Endodermal cell (in vitro differentiated cells): Measurements from ENCODE around the gene TRIL. TPM values are rescaled to one million over a fixed set of nuclear protein-coding genes. Genes with fewer than 3 reads are reported as not detected.

ENCODE experiments used
- DNase-seq: peaks from one replicate; pipeline ENCODE4 v3.0.0-alpha.2; 2017
- H3K27ac ChIP-seq: 2 replicates; pipeline ENCODE4 v1.5.1; 2013; ENCODE audit warnings: mild to moderate bottlenecking, low read depth, low read length, moderate library complexity
- H3K27me3 ChIP-seq: 2 replicates; pipeline ENCODE4 v1.6.1; 2013; ENCODE audit warnings: mild to moderate bottlenecking, low read length, moderate library complexity; ENCODE audit not compliant: insufficient read depth, control insufficient read depth, poor library complexity, severe bottlenecking
- H3K36me3 ChIP-seq: 2 replicates; pipeline ENCODE4 v1.7.0; 2013; ENCODE audit warnings: mild to moderate bottlenecking, low read length, moderate library complexity; ENCODE audit not compliant: control insufficient read depth, insufficient read depth
- H3K4me1 ChIP-seq: one replicate; pipeline ENCODE4 v1.7.0; 2013; ENCODE audit warnings: low read length; ENCODE audit not compliant: control insufficient read depth, insufficient read depth
- H3K4me3 ChIP-seq: 2 replicates; pipeline ENCODE4 v1.5.1; 2013; ENCODE audit warnings: mild to moderate bottlenecking, low read length, moderate library complexity
- H3K9ac ChIP-seq: 2 replicates; pipeline ENCODE4 v1.6.1; 2013; ENCODE audit warnings: mild to moderate bottlenecking, low read length, moderate library complexity; ENCODE audit not compliant: poor library complexity, severe bottlenecking; ENCODE audit errors: extremely low read depth
- H3K9me3 ChIP-seq: 2 replicates; pipeline ENCODE4 v1.6.1; 2013; ENCODE audit warnings: mild to moderate bottlenecking, low read length, moderate library complexity; ENCODE audit not compliant: control insufficient read depth
- H3K27ac Mint-ChIP-seq: 2 replicates; pipeline ENCODE4 v1.8.0; 2020; ENCODE audit warnings: mixed read lengths
- H3K27me3 Mint-ChIP-seq: 2 replicates; pipeline ENCODE4 v1.8.0; 2021; ENCODE audit warnings: mild to moderate bottlenecking, mixed read lengths; ENCODE audit not compliant: insufficient read depth
- H3K36me3 Mint-ChIP-seq: 2 replicates; pipeline ENCODE4 v1.8.0; 2020; ENCODE audit warnings: low read depth, mixed read lengths
- H3K4me1 Mint-ChIP-seq: 2 replicates; pipeline ENCODE4 v1.8.0; 2020; ENCODE audit warnings: mixed read lengths
- H3K4me3 Mint-ChIP-seq: 2 replicates; pipeline ENCODE4 v1.8.0; 2020; ENCODE audit warnings: mild to moderate bottlenecking, moderate library complexity, mixed read lengths
- H3K9me3 Mint-ChIP-seq: 2 replicates; pipeline ENCODE4 v1.8.0; 2020; ENCODE audit warnings: mild to moderate bottlenecking, mixed read lengths
- WGBS, 2 experiments: methylation state at CpG; one replicate each; pipeline versions ENCODE4 v1.1.5 to v1.1.7; 2013; ENCODE audit warnings: missing lambda C conversion rate in 2 of 2, mixed read lengths in 1 of 2; ENCODE audit not compliant: insufficient coverage in 1 of 2, insufficient read length in 1 of 2; 5-methylcytosine and 5-hydroxymethylcytosine counted together
- total RNA-seq, 2 donors: library from RNA; stranded (reverse); fragmentation: NEBNext Ultra II Directional in 1 of 2; extraction: Animal tissue kit (Norgen Biotek cat#: 25700) in 1 of 2; gene quantifications; 2 replicates in 1 of 2; 3 replicates in 1 of 2; pipeline ENCODE4 v1.2.1, GENCODE V29; 2021
- TF ChIP-seq, protein P1 (sequence below): fragments of 200-600 bp; sonication (generic); conservative IDR thresholded peaks from 2 replicates; pipeline ENCODE4 v1.5.0; 2021; ENCODE audit warnings: antibody characterized with exemption, mild to moderate bottlenecking

The TRIL gene
- total RNA-seq, 2 donors from 2014 or later = 1.6 to 3.3 TPM

DNA sequence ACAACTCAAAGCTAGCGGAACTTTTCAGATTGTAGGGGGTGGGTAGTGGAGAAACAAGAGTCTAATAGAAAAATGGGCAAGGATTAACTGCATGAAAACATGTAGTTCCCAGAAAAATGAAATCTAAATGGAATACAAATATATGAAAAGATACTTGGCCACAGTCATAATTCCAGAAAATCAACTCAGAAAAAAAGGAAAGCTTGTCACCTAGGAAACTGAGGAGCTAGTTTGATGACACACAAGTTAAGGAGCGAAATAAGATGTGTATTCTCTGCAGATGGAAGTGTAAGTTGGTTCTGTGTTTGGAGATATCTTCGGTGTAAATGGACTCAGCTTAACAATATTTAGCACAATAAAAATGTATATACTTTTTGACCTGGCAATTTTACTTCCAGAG, 52.7 kb downstream of the TRIL start:
- TF ChIP-seq, protein P1, sequence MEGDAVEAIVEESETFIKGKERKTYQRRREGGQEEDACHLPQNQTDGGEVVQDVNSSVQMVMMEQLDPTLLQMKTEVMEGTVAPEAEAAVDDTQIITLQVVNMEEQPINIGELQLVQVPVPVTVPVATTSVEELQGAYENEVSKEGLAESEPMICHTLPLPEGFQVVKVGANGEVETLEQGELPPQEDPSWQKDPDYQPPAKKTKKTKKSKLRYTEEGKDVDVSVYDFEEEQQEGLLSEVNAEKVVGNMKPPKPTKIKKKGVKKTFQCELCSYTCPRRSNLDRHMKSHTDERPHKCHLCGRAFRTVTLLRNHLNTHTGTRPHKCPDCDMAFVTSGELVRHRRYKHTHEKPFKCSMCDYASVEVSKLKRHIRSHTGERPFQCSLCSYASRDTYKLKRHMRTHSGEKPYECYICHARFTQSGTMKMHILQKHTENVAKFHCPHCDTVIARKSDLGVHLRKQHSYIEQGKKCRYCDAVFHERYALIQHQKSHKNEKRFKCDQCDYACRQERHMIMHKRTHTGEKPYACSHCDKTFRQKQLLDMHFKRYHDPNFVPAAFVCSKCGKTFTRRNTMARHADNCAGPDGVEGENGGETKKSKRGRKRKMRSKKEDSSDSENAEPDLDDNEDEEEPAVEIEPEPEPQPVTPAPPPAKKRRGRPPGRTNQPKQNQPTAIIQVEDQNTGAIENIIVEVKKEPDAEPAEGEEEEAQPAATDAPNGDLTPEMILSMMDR = no peak
- peaks cover 2% of the 10 kb centered on the region for H3K9me3 Mint-ChIP-seq
- H3K27ac Mint-ChIP-seq = no peak overlapping the region
- Histone ChIP-seq H3K36me3 (no peaks in the 10 kb centered on the region), H3K27me3 (no peaks in the 10 kb centered on the region), H3K4me1 (peaks cover 4% of the 10 kb centered on the region), H3K9ac (no peak overlapping the region), H3K9me3 (no peaks in the 10 kb centered on the region), H3K4me3 (no peak overlapping the region), H3K27ac (no peak overlapping the region)
- no peaks in the 10 kb centered on the region for H3K36me3 Mint-ChIP-seq
- no peak overlapping the region for H3K4me3 Mint-ChIP-seq
- H3K27me3 Mint-ChIP-seq = no peaks in the 10 kb centered on the region
- no peak for DNase-seq
- H3K4me1 Mint-ChIP-seq = peaks cover 22% of the 10 kb centered on the region
- 89% methylated on average over 3 of the region's 3 CpGs; no CpG with 5 or more reads in 1 of the 2 experiments for WGBS, 2 experiments

DNA sequence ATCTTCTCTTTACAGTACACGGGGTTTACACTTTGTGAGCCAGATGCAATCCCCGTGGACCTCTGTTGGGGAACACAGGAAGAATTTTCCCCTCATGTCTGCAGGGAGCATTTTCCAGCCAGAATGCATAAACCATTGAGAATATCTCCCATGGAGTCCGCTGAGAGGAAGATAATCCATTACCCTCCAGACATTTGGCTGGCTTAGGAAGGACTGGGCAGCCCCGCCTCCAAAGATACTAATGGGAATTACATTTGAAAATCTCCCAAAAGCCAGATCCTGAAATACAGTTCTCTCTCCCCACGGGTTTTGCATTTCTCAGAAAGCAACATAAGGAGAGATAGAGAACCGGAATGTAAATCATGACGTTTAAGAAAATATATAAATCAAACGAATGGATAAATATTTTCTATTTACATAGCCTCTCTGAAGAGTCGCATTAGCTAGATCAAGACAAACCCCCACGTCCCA, 53.5 kb downstream of the TRIL start:
- Mint-ChIP-seq H3K27me3 (no peaks in the 10 kb centered on the region), H3K36me3 (no peaks in the 10 kb centered on the region), H3K27ac (peak overlapping the region; percentile 30), H3K9me3 (peaks cover 2% of the 10 kb centered on the region), H3K4me3 (no peak overlapping the region), H3K4me1 (peaks cover 30% of the 10 kb centered on the region)
- no peak for DNase-seq
- no peak overlapping the region for H3K27ac ChIP-seq
- H3K9me3 ChIP-seq = no peaks in the 10 kb centered on the region
- no peak overlapping the region for H3K9ac ChIP-seq
- 84 to 89% methylated on average over 7 to 10 of the region's 10 CpGs for WGBS, 2 experiments
- TF ChIP-seq, protein P1 = no peak
- no peaks in the 10 kb centered on the region for H3K27me3 ChIP-seq
- H3K4me1 ChIP-seq = peaks cover 11% of the 10 kb centered on the region
- no peak overlapping the region for H3K4me3 ChIP-seq
- no peaks in the 10 kb centered on the region for H3K36me3 ChIP-seq

DNA sequence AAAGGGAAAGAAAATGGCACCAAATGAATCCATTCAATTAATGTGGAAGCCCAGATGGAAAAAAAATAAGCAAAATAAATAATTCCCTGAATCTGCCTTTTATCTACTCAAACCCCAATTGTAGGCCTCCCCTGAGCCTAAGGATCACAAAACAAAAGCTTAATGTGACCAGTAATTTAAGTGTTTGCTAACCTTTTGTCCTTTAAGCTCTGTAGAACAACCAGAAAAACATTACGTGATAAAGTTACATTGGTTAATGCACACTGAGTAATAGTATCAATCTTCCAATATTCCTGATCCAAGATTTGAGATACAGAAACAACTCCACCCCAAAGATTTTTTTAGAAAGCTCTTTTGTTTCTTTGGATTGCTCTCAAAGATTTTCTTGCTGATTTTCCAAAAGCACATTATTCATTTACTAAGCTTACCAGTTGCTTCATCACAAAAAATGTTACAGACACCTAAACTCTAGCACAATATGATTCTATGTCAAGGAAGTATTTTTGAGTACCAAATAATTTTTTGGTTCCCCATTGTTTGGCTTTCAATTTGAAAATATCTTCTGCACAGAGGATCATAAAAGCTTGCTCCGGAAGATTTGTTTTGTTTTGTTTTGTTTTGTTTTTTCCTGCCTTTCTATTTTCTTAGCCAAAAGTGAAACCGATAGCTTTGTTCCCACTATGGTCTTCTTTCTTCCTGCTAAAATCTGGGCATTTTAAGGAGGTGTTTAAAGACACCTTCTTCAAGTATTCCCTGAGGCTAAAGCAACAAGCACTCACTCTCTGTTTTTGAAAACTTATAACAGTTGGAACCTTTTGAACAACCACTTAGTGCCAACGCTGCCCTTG, 54.2 kb downstream of the TRIL start:
- H3K27ac Mint-ChIP-seq = peak overlapping the region; percentile 30
- H3K9me3 ChIP-seq = no peaks in the 10 kb centered on the region
- H3K27me3 ChIP-seq = no peaks in the 10 kb centered on the region
- TF ChIP-seq, protein P1 = no peak
- H3K4me1 ChIP-seq = peaks cover 11% of the 10 kb centered on the region
- 90 to 96% methylated on average over 4 of the region's 4 CpGs for WGBS, 2 experiments
- peaks cover 2% of the 10 kb centered on the region for H3K9me3 Mint-ChIP-seq
- no peaks in the 10 kb centered on the region for H3K27me3 Mint-ChIP-seq
- peaks cover 30% of the 10 kb centered on the region for H3K4me1 Mint-ChIP-seq
- H3K27ac ChIP-seq = no peak overlapping the region
- H3K36me3 Mint-ChIP-seq = no peaks in the 10 kb centered on the region
- no peak overlapping the region for H3K4me3 Mint-ChIP-seq
- DNase-seq = no peak
- no peak overlapping the region for H3K4me3 ChIP-seq
- H3K36me3 ChIP-seq = no peaks in the 10 kb centered on the region
- no peak overlapping the region for H3K9ac ChIP-seq

Other genes starting within 250 kb of the TRIL start
- gene CPVL, start 188.2 kb upstream of the TRIL start, total RNA-seq = 10 to 100 TPM; 32.4 to 53.3 TPM
- gene CHN2, start 236.4 kb upstream of the TRIL start, total RNA-seq = 10 to 100 TPM; 14.0 to 14.1 TPM